H1 (cell line): ENCODE results near the gene YAF2. TPM values are rescaled to one million over a fixed set of nuclear protein-coding genes. Genes with fewer than 3 reads are reported as not detected.

Source experiments
- polyA plus RNA-seq, 7 experiments: library from polyadenylated mRNA; depleted of rRNA in 3 of 7; stranded (reverse) in 5 of 7; unstranded in 2 of 7; fragments of >200 nt in 5 of 7; fragments of 200-250 nt in 2 of 7; gene quantifications; 1 replicate in 5 of 7; 2 replicates in 1 of 7; 4 replicates in 1 of 7; pipeline versions ENCODE4 v1.2.1 to v1.2.3, GENCODE V29; 2011 to 2013; ENCODE audit warnings: missing spikeins in 2 of 7, mixed read lengths in 2 of 7
- total RNA-seq: library from RNA; stranded (reverse); fragmentation: NEBNext Ultra II Directional; extraction: Animal tissue kit (Norgen Biotek cat#: 25700); gene quantifications from 2 replicates; pipeline ENCODE4 v1.2.1, GENCODE V29; 2021
- TF ChIP-seq, protein P1 (sequence below): fragments of 300-600 bp; sonication (generic); IDR thresholded peaks from 2 replicates; pipeline ENCODE4 v1.7.1; 2012; ENCODE audit warnings: low read length, moderate library complexity, mild to moderate bottlenecking, inconsistent platforms; ENCODE audit not compliant: insufficient replicate concordance

The YAF2 gene
- total and polyA plus RNA-seq, 2 of the 8 experiments (the other 6 are each of a cell fraction or from before 2014, with no cell fraction given), result 0.50 to 2.2 TPM

DNA sequence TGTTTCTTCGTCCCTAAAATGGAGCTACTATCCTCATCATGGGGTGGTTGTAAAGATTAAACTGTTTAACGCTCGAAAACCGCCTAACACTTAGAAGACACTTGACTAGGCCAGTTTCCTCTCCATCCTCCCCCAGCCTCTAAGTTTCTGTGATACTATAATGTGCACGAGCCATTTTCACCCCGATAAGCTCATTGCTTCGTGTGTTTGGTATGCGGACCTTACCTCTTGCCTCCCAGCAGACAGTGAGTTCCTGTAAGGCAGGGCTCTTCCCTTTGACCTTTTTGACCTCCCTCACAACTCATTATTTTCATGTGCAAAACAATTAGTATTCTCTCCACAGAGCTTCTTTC, 92.9 kb downstream of the YAF2 start (continued):
- TF ChIP-seq, protein P1, sequence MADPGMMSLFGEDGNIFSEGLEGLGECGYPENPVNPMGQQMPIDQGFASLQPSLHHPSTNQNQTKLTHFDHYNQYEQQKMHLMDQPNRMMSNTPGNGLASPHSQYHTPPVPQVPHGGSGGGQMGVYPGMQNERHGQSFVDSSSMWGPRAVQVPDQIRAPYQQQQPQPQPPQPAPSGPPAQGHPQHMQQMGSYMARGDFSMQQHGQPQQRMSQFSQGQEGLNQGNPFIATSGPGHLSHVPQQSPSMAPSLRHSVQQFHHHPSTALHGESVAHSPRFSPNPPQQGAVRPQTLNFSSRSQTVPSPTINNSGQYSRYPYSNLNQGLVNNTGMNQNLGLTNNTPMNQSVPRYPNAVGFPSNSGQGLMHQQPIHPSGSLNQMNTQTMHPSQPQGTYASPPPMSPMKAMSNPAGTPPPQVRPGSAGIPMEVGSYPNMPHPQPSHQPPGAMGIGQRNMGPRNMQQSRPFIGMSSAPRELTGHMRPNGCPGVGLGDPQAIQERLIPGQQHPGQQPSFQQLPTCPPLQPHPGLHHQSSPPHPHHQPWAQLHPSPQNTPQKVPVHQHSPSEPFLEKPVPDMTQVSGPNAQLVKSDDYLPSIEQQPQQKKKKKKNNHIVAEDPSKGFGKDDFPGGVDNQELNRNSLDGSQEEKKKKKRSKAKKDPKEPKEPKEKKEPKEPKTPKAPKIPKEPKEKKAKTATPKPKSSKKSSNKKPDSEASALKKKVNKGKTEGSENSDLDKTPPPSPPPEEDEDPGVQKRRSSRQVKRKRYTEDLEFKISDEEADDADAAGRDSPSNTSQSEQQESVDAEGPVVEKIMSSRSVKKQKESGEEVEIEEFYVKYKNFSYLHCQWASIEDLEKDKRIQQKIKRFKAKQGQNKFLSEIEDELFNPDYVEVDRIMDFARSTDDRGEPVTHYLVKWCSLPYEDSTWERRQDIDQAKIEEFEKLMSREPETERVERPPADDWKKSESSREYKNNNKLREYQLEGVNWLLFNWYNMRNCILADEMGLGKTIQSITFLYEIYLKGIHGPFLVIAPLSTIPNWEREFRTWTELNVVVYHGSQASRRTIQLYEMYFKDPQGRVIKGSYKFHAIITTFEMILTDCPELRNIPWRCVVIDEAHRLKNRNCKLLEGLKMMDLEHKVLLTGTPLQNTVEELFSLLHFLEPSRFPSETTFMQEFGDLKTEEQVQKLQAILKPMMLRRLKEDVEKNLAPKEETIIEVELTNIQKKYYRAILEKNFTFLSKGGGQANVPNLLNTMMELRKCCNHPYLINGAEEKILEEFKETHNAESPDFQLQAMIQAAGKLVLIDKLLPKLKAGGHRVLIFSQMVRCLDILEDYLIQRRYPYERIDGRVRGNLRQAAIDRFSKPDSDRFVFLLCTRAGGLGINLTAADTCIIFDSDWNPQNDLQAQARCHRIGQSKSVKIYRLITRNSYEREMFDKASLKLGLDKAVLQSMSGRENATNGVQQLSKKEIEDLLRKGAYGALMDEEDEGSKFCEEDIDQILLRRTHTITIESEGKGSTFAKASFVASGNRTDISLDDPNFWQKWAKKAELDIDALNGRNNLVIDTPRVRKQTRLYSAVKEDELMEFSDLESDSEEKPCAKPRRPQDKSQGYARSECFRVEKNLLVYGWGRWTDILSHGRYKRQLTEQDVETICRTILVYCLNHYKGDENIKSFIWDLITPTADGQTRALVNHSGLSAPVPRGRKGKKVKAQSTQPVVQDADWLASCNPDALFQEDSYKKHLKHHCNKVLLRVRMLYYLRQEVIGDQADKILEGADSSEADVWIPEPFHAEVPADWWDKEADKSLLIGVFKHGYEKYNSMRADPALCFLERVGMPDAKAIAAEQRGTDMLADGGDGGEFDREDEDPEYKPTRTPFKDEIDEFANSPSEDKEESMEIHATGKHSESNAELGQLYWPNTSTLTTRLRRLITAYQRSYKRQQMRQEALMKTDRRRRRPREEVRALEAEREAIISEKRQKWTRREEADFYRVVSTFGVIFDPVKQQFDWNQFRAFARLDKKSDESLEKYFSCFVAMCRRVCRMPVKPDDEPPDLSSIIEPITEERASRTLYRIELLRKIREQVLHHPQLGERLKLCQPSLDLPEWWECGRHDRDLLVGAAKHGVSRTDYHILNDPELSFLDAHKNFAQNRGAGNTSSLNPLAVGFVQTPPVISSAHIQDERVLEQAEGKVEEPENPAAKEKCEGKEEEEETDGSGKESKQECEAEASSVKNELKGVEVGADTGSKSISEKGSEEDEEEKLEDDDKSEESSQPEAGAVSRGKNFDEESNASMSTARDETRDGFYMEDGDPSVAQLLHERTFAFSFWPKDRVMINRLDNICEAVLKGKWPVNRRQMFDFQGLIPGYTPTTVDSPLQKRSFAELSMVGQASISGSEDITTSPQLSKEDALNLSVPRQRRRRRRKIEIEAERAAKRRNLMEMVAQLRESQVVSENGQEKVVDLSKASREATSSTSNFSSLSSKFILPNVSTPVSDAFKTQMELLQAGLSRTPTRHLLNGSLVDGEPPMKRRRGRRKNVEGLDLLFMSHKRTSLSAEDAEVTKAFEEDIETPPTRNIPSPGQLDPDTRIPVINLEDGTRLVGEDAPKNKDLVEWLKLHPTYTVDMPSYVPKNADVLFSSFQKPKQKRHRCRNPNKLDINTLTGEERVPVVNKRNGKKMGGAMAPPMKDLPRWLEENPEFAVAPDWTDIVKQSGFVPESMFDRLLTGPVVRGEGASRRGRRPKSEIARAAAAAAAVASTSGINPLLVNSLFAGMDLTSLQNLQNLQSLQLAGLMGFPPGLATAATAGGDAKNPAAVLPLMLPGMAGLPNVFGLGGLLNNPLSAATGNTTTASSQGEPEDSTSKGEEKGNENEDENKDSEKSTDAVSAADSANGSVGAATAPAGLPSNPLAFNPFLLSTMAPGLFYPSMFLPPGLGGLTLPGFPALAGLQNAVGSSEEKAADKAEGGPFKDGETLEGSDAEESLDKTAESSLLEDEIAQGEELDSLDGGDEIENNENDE, result no peak
- TF ChIP-seq, all 59 proteins: peak for 2
